Left forelimb (tissue), 1 donor: ENCODE results near the gene CYP2R1.
A peak's percentile ranks its signal among the peaks of the same experiment; 100 is the strongest.
"Not testable (repeated sequence)": the region's sequence is repeated elsewhere in the genome, so short reads cannot be mapped to it uniquely, and the experiment has no call there.

ENCODE experiments used
- DNase-seq: peaks from one replicate; pipeline ENCODE4 v3.0.0-alpha.2; 2018; ENCODE audit warnings: low spot score

Gene CYP2R1

DNA sequence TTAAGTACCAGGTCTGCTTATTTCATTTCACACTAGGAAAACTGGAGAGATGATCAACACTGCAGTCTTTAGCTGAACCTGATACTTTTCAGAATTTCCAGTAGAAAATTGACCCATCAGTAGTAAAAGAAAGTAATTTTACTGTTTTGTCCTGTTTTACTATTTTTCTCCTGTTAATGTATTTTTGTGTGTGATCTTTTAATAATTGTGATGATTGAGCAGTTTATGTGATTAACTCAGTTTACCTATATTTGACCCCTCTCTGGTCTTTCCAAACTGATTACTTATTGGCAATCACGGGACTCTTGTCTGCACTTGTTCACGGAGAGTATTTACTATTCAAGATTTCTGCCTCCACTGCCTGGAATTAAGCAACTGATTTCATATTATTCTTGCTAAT lies 546 bp upstream of the CYP2R1 start:
- no peak for DNase-seq

DNA sequence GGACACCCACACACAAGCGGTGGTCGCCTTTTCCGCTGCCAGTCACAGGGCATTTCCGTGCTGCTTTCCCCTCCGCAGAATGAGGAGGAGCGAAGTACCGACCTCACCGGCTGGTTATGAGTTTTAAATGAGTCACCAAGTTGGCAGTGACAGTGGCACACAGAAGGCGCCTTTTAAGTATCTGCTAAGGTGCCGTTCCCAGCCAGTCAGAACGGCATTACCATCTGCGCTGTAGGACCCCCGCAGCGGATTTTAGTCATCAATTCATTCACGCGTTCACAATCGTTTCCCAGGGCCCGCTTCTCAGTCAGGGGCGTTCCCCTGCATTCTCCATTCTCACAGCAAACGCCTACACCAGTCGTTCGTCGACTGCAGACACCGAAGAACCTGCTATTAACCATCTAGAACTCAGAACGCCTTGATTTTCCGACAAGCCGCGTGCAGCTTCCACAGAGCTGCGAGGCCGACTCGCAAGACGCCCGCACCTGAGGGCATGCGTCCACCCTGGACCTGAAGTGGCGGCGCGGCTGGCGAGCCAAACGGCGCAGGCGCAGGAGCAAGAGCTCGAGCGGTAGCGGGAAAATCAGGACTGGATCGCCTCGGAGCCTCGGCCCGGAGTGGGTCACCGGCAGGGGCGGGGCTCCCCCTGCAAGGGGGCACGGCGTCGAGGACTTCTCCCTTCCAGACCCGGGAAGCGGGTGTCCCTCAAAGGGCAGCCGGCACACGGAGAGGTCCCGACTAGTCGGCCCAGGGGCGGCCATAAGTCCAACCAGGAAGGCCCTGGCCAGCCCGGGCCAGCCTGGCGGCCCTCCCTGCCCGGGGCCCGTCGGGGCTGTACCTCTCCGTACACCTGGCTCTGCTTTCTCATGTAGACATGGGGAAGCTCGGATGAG lies 642 bp downstream of the CYP2R1 start:
- DNase-seq: peak; percentile 91

DNA sequence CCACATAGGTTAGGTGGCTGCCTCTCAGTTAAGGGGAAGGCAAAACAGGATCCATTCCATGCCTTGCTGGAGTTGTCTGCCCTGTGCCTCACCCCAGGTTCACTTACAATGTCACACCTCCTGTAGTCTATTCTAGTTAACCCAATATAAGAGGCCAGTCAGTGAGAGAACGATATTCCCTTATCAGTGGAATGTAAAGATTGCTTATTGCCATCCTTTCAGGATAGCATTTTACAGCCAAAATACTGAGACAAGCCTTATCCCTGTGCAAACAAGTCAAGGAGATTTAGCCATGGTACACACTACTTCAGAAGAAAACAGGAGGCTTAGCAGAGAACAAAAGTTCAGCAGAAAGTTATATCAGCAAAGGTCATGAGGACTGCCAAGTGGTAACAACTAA lies 5.5 kb downstream of the CYP2R1 start:
- no peak for DNase-seq

DNA sequence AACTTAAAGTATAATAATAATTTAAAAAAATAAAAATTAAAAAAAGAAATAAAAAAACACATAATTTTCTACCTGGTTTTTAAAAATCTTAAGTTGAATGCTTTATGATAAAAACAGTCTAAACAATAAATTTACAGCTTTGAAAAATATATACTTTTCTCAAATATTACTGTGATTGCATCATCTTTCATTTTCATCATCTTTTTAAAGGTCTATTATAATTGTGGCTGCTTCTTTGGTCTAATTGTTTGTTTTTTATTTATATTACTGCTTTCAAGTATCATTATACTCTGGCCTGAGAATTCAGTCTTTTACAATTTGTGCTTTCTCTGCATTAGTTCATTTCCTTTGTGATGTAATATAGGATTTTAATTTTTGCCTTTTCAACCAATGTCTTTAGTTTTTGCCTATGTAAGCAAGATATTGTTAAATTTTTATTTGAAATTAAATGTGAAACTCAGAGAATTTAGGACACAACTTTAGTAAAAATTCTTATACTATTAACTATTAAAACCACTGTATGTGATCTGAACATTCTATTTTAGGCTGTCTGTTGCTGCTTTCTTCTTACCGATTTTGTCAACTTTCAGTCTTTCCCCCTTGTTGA lies 7.3 kb downstream of the CYP2R1 start:
- DNase-seq: no peak

DNA sequence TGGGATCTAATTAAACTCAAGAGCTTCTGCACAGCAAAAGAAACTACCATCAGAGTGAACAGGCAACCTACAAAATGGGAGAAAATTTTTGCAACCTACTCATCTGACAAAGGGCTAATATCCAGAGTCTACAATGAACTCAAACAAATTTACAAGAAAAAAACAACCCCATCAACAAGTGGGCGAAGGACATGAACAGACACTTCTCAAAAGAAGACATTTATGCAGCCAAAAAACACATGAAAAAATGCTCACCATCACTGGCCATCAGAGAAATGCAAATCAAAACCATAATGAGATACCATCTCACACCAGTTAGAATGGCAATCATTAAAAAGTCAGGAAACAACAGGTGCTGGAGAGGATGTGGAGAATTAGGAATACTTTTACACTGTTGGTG lies 8.3 kb downstream of the CYP2R1 start:
- not testable (repeated sequence) for DNase-seq

DNA sequence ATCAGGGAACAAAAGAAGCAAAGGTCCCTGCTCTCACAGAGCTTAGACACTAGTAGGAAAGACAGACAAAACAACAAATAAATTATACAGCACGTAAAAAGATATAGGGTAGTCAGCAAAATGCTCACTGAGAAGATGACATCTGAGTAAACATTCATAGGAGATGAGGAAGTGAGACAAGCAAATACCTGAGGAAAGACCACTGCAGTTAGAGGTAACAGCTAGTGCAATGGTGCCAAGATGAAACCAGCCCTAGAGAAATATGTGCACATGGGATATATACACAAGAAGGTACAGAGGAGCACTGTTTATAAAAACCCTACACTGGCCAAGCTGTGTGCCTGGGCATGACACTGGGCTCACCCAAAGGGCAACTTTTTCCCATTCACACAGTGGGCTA lies 9.8 kb downstream of the CYP2R1 start:
- DNase-seq: no peak

DNA sequence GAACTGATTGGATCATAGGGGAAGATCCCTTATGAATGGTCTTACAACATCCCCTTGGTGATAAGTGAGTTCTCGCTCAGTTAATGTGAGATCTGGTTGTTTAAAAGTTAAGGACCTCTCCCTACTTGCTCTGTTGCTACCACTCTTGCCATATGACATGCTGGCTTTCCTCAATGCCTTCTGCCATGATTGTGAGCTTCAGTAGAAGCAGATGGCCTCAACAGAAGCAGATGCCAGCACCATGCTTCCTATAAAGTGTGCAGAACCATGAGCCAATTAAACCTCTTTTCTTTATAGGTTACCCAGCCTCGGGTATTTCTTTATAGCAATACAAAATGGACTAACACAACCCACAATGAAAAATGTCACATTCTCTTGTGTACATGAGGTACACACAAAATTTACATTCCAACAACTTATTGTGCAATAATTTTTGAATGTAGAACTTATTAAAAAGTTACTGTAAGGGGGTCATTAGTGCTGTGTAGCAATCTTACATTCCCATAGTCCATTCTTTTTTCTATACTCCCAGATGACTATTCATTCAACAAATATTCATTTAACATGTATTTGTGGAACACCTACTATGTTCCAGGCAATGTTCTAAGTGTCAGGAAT lies 10.3 kb downstream of the CYP2R1 start:
- no peak for DNase-seq

DNA sequence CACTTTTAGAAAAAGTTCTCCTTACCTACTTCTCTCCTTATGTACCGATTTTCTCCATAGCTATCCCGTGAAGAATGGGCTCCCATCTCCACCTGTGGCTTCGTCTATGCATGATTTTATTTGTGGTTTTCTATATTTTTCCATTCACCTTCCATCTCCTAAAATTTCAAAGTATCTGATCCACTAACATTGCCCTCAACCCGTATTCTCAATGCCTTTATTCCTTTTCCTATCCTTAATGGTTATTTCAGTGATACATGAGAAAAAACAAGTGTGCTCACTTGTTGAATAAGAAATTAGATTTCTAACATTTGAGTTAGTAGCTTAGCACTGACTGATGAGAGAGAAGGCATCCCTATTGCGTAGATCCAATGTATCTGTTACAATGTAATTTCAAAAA lies 16.9 kb downstream of the CYP2R1 start:
- DNase-seq: no peak

DNA sequence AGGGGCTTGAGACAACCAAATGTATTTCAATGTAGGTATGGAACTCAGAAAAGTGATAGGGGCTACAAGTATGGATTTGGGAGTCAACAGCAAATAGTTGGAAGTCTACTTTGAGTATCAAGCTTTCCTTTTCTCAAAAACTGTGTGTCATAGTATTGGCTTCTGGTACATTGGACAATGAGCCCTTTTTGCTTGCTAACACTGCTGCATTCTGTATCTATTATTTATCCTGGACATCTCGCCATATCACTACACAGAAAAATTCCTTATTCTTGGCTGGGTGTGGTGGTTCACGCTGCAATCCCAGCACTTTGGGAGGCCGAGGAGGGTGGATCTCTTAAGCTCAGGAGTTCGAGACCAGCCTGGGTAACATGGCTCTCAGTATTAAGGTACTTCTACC lies 18.4 kb downstream of the CYP2R1 start:
- no peak for DNase-seq

DNA sequence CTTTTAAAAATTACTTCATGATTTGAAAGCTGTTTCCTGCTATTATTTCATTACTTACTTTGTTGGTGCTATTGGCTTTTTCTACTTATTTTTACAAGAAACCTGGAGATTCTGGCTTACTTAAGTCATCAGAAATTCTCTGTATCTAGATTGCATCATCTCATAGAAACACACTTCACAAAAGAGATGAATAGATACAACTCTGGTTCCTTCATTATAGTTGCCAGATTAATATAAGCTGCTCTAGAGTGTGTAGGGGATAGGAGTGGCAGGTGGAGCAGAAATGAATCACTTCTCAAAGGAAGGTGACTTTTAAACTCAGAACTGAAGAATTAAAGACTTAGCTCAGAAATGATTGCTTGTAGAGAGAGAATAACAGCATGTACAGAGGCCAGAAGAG lies 20.0 kb downstream of the CYP2R1 start:
- DNase-seq: no peak

DNA sequence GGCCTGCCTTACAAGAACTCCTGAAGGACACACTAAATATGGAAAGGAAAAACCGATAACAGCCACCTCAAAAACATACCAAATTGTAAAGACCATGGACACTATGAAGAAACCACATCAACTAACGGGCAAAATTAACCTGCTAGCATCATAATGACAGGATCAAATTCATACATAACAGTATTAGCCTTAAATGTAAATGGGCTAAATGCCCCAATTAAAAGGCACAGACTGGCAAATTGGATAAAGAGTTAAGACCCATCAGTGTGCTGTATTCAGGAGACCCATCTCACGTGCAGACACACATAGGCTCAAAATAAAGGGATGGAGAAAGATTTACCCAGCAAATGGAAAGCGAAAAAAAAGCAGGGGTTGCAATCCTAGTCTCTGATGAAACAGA lies 28.3 kb downstream of the CYP2R1 start:
- not testable (repeated sequence) for DNase-seq

DNA sequence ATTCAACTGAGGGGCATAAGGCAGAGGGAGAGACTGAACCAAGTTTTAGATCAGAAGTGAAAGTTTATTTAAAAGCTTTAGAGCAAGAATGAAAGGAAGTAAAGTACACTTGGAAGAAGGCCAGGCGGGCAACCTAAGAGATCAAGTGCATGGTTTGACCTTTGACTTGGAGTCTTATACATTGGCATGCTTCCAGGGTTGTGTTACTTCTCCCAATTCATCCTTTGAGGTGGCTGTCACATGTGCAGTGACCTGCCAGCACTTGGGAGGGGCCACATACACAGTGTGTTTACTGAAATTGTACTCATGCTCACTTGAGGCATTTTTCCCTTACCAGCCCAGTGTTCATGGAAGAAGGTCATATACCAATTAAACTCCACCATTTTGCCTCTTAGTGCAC lies 30.4 kb downstream of the CYP2R1 start:
- DNase-seq: no peak

DNA sequence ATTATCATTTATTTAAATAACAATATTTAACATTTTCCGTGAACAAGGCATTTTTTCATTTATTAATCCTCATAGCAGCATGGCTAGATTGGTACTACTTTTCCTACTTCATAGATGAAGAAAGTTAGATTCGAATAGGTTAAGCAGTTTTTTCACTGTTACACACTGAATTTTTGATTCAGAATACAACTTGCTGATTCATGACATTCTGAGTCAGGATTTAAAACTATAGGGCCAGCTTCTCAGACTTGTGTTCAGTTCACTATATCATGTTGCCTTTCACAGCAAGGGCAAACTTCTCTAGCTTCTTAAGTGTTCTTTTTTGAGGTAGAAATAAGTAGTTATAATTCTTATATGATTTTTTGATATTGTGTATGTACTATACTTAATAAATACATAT lies 31.5 kb downstream of the CYP2R1 start:
- no peak for DNase-seq

DNA sequence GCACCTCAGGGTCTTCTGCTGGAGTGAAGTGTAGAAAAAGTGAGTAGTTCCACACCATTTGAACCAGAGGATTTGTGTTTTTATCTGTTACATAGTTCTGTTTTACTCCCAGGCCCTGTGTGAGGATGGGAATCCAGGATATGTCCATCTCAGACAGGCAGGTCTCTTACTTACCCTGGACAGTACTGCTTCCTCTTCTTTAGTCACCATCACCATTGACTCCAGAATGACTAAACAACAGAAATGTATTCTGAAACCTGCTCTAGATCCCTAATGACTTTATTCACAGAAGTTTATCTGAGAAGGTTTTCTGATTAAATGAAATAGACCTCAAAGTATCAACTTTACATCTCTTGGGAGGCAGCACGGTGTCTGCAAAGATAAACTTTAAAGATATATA lies 33.6 kb downstream of the CYP2R1 start:
- no peak for DNase-seq

DNA sequence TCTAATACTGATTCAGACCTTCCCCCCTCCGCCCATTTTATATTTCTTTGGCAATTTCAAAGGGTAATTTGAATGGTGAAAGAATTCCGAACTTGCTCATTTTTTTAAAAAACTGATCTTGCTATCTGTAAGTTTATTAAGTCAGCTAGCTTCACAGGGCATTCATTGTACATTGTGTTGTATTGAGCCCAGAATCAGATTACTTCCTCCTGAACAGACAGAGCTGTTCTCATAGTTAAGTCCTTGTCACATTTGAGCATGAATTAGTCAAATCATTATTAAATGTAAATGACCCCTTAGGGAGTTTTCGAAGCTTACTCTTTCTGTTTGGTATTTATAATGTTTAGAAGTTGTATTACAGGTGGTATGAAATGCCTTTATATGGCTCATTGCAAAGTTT lies 34.4 kb downstream of the CYP2R1 start:
- DNase-seq: no peak

DNA sequence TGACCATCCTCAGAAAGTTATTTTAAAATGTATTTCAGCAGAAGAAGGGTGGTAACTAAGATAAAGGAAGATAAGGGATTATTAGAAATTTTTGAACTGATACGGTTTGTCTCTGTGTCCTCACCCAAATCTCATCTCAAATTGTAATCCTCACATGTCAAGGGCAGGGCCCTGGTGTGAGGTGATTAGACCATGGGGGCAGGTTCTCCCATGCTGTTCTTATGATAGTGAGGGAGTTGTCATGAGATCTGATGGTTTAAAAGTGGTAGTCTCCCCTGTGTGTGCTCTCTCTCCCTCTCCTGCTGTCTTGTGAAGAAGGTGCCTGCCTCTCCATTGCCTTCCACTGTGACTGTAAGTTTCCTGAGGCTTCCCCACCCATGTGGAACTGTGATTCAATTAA lies 36.1 kb downstream of the CYP2R1 start:
- no peak for DNase-seq

DNA sequence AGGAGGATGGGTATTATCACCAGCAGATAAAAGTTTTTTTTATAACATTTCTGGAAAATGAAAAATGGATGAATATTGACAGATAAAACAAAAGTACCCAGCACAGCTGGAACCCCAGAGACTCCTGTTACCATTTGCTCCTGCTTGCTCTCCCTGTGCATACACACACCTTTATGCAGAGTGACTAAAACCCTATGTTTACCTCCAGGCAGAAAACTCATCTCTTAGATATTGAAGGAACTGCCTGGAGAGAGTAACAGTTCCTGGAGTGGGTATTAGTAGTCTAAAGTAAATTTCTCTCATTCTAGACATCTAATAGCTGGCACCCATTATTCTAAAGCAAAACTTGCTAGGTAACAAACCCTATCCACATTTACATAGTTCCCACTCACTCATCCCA lies 38.0 kb downstream of the CYP2R1 start:
- DNase-seq: no peak

DNA sequence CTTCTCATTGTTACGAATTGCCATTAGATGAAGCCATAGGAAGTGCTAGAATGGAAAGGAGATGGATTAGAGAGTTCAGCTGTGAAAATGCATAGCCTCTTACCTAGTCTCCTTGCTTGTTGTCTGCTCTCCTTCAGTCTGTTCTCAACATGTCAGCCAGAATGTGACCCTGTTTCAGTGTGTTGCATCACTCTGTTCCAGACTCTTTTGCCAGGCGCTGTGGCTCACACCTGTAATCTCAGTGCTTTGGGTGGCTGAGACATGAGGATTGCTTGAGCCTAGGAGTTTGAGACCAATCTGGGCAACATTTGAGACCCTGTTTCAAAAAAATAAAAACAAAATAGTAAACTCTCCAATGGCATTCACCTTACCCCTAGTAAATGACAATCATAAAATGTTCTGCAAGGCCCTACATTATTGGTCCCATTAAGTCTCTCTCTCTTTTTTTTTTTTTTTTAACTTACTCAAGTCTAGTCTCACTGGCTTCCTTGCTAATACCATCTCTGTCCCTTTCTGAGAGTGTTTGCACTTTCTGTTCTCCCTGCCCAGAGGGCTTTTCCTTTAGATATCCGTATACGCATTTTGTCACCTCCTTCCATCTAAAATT lies 39.4 kb downstream of the CYP2R1 start:
- no peak for DNase-seq

DNA sequence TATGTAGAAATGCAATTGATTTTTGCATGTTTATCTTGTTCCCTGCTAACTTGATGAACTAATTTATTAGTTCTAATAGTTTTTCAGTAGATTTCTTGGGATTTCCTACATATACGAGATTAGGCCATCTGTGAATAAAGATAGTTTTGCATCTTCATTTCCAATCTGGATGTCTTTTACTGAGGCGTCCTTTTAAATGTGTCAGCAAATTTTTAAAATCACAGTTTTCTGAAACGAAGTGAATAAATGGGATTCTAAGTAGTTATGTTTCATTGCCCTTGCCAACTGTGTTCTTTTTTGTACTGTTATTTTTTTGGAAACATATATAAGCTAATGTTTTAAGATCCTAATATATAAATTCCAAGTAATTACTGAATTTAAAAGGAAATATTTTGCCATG lies 50.0 kb downstream of the CYP2R1 start:
- DNase-seq: no peak

DNA sequence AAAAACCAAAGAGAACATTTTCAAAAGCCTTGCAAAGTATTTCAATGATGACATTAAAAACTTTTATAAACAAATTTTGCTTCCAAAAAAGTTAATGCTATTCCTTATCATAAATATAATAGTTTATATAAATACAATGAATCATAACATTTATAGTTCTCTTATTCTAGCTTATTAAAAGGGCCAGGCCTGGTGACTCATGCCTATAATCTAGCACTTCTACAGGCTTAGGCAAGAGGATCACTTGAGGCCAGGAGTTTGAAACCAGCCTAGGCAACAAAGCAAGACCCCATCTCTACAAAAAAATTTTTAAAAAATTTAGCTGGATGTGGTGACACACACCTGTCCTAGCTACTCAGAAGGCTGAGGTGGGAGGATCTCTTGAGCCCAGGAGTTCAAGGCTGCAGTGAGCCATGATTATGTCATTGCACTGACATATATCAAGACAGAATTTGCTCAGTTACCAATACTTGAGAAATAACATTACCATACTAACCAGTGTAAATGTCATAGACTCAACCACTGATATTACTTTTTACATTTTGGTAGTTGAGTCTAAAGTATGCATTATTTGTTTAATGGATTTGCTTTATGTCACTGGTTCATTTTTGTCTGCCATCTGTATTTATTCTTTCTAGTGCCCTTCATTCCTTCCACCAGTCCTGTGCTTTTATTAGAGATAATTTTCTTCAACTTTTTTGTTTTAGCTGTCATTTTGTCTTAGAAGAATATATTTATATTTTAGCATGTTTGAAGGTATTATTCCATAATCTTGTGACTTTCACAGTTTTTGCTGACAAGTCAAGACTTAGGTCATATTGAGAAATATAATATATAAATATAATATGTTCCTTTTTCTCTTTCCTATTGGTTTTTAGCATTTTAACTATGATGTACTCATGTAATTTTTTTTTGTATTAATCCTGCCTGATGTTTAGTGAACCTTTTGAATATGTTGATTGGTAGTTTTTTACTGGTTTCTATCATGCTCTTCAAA lies 56.2 kb downstream of the CYP2R1 start:
- no peak for DNase-seq
